ENCODE data around the gene TTC27.
"Not testable (repeated sequence)": the region's sequence is repeated elsewhere in the genome, so short reads cannot be mapped to it uniquely, and the experiment has no call there.

Gene TTC27

DNA sequence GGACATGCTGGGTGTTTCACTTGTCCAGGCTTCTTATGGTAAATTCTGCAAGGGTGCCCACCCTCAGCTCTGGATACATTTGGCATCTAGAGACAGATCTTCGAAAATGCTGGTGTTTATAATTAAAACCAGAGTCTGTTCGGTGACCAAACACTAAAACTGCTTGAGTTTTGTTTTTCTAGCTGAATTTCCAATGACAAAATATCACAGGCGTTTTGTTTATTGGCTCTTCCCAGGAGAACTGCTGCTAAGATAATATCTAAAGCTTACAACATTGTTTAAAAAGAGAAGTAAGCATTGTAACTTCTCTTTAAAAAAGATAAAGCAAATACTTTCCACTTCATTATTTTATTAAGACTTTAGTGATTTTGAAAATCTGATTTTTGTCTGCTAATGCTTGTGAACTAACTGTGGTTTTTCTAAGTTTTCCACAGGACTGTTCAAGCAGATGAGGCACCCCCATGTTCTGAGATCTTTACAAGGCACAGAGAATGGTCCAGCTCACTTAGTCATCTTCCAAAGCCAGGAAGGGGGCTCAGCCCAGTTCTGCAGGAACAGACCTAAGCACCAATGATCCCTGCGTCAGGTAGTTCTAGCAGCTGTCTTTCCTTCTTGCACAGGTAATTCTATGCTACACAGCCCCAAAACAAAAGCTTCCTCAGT is 224.1 kb downstream of the TTC27 start:
- DNase-seq (ENCODE audit: low spot score) = no peak

DNA sequence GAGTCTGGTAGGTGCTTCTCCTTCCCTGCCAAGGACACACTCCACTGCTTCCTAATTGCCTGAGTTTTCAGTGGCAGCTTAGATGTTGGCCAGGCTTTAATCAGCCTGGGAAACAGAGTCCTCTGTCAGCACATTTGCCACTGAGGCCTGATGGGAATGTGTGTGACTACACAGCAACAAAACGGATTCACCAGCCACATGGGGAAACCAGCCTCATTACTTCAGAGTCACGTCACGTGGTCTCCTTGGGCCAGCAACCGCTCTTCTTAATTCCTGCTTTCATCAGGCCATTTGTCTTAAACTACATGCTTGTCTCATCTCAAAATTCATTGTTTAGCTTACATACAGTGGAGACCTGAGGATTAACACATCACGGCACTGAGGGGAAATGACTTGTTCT is 225.0 kb downstream of the TTC27 start:
- no peak for DNase-seq (ENCODE audit: low spot score)

DNA sequence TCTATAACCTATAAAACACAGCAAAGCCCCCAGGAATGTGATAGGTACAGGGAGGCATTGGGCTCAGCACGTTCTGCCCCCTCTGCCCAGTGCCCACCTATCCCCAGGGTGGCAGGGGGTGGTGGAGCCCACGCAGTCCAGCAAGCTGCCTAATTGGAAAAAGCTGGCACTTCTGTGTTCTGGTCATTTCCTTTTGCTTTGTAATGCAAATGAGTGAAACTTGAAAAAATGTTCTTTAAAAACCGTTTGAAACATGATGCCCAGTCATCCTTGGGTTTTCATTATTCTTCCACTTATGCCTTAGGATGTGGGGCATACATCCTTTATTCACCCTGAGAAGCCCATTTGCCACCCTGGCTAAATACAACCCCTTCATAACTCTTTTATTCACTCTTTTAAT is 229.0 kb downstream of the TTC27 start:
- DNase-seq (ENCODE audit: low spot score) = no peak

DNA sequence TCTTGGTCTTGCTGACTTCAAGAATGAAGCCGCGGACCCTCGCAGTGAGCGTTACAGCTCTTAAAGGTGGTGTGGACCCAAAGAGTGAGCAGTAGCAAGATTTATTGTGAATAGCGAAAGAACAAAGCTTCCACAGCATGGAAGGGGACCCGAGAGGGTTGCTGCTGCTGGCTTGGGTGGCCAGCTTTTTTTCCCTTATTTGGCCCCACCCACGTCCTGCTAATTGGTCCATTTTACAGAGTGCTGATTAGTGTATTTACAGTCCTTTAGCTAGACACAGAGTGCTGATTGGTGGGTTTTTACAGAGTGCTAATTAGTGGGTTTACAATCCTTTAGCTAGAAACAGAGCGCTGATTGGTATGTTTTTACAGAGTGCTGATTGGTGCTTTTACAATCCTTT is 230.9 kb downstream of the TTC27 start:
- DNase-seq (ENCODE audit: low spot score) = no peak

DNA sequence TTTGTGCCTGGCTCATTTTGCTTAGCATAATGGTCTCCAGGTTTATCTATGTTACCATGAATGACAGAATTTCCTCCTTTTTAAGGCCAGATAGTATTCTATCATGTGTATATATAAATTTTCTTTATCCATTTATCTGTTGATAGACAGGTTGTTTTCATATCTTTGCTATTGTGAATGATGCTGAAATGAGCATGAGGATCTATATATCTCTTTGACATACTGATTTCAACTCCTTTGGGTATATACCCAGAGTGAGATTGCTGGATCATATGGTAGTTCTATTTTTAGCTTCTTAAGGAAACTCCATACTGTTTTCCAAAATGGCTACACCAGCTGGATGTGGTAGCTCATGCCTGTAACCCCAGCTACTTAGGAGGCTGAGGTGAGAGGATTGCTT is 232.5 kb downstream of the TTC27 start:
- DNase-seq (ENCODE audit: low spot score) = no peak

DNA sequence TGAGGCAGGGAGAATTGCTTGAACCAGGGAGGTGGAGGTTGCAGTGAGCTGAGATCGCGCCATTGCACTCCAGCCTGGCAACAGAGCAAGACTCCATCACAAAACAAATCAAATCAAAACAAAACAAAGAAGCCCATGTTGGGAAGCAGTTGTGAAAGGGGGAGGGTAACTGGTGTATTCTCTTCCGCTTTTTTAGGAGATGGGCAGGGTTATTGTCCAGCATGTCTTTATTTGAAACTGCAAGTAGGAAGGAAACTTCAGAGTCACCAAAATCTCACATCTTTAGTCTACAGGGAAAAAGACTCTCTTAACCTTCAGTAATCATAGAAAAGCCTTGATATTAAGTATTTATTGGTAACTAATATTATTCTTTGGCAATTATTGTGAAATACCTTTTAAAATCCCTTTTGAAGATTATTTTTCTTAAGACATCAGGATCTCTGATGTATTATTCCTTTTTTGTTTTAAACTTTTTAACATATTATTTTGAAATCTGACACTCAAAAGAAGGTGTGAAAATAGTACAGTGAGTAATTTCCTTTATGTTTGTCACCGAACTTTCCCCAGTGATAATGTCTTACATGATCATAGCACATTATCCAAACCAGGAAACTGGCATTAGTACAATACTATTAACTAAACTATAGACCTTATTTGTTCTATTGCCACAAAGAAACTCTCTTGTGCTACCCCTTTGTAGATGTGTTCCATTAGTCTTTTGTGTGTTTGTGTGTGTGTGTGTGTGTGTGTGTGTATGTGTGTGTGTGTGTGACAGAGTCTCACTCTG is 234.6 kb downstream of the TTC27 start:
- no peak for DNase-seq (ENCODE audit: low spot score)

DNA sequence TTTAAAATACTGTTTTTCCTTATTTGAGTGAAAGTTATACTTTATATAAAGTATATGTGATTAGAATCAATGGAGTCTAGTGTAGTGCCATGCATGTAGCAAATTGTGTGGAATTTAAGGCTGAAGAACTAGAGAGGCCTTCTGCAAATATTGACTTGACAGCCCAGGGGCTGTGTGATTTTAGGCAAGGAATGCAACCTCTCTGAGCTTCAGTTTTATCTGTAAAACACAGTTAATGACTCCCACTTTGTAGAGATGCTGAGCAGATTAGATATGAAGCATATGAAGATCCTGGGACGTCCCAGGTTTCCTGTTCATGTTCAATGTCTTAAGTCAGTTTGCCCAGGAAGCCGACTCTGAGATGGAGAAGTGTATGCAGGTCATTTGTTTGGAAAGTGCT is 235.5 kb downstream of the TTC27 start:
- DNase-seq (ENCODE audit: low spot score) = no peak

DNA sequence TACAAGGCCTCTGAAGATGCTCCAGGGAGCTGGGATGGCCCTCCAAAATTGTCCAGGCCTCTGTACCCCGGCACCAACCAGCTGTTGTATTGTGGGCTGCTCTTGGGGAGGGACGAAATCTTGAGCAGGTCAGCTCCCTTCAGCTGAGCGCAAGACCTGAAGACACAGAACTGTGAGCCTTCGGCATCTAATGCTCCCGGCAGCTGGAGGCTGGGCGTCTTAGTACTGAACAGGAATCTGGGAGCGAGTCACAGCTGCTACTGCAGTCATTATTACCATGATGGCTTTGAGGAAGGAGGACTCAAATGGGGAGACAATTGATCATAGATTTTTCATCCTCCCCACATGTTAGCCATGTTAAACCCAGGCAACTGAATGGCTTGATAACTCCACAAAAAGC is 236.0 kb downstream of the TTC27 start:
- DNase-seq (ENCODE audit: low spot score) = no peak

DNA sequence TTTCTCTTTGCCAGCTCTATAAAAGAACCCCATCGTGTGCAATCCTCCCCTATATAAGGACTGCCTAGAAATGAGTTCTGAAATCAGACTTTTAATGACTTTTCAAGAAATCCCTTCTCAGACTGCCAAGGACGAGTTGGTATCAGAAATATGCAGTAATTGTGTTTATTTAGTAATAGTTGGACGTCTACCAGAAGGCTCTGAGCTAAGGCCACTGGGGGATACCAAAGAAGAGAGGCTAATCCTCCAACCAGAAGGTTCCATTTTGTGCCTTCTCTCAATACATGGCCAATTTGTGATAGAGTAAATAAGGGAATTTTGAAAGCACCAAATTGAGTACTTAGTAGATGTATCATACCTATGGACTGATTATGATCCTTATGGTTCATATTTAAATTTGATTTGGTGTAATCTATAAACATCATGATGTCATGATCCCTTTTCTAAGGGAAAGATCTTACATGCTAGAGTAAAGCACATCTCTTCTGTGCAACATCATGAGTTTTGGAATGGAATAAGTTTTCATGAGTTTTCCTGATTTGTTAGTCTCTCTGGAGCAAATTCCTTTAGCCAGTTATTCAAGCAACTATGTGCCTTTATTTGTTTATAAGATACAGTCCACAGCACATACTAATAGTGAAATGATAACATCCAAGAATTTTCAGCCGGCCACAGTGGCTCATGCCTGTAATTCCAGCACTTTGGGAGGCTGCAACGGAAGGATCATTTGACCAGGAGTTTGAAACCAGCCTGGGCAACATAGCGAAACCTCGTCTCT is 236.7 kb downstream of the TTC27 start:
- DNase-seq (ENCODE audit: low spot score) = no peak

DNA sequence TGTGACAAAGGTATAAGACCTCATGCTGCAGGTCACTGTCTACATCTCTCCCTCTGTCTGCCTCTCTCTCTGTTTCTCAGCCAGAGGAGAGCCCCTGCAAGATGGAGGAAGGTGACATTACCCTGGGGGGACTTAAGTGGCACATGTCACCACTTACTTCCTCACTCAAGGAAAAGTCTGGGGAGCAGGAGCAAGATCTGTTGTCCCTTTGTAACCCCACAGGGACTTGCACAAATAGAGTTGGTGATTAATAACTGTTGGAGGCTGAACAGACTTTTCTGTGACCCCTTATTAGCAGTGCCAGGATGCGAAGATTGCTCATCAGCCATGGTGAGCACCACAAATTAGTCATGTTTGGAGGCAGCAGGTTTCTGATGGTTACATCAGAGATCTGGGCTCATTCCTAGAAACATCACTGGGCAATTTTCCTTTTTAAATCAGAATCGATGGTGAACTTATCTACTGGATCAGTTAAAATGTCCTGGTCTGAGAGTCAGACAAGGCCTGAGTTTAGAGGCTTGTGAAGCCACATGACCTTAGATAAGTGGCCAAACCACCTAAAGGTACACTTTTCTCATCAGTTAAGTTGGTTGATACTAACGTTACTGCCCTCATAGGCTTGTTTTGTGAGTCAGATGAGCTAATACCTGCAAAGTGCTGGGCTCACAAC is 237.7 kb downstream of the TTC27 start:
- DNase-seq (ENCODE audit: low spot score) = no peak

DNA sequence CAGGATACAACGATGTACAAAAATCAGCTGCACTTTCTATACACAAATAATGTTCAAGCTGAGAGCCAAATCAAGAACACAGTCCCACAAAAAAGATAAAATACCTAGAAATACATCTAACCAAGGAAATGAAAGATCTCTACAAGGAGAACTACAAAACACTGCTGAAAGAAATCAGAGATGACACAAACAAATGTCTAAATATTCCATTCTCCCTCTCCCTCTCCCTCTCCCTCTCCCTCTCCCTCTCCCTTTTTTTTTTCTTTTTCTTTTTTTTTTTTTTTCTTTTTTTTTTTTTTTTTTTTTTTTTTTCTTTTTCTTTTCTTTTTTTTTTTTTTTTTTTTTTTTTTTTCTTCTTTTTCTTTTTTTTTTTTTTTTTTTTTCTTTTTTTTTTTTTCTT is 238.6 kb downstream of the TTC27 start:
- not testable (repeated sequence) for DNase-seq (ENCODE audit: low spot score)

Measured in germinal center (tissue), 1 donor.